NCI-H2171 (cell line): Measurements from ENCODE around the gene IL25.
"Not testable (repeated sequence)": the region's sequence is repeated elsewhere in the genome, so short reads cannot be mapped to it uniquely, and the experiment has no call there.

Experiments used
- DNase-seq: peaks from one replicate; lab custom pipeline; 2025; lab: John Stamatoyannopoulos, UW

IL25 gene

DNA sequence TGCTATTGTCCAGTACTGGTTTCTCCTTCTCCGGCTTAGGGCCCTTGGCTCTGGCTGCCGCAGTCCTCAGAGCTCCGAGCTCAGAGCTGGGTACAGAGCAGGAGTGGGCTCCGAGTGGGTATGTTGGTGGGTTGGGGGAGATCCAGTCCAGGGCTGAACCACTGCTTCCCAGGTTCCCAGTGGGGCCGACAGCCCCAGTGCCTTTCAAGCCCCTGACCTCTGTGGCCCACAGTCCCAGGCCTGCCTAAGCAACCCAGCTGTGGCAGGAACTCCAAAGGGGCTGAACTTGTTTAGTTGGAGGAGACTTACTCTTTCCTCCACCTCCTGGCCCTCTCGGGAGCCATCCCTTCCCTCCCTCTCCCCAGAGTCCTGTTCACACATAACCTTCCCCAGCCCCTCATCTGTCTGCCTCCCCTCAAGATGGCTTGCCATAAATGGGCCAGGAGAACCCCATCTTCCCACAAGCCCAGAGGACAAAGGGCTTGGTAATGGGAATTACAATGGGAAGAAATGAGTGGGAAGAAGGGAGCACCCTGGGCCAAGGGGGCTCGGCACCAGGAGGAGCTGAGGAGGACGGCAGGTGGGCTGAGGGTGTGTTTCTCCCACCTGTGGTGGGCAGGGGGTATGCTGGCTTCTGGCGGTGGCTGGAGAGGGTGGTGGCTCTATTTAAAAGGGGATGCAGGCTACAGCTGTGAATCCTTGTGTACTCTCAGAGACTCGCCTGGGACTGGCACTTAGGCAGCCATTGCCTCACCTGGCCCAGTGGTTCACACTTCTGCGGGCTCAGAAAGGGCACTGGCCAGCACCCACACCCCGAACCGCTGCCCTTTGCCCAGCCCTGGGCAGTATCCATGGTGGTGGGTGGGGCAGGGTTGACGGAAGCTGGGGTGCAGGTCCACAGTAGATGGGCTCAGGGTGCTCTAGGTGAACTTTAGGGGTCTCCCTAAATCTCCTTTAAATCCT lies 39.2 kb downstream of the IL25 start:
- no peak for DNase-seq

DNA sequence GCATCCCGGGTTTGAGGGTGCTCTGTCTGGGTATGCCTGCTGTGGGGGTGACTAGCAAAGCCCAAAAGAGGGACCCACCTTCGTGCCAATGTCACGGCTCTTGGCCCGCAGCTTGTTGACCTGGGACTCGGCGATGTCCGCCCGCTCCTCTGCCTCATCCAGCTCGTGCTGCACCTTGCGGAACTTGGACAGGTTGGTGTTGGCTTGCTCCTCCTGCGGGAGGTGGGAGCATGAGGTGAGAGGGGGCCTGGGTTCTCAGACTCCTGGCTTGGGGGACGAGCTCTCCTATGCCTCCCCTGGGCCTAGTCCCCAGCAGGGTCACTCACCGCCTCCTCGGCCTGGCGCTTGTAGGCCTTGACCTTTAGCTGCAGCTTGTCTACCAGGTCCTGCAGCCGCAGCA lies 41.1 kb downstream of the IL25 start:
- no peak for DNase-seq

DNA sequence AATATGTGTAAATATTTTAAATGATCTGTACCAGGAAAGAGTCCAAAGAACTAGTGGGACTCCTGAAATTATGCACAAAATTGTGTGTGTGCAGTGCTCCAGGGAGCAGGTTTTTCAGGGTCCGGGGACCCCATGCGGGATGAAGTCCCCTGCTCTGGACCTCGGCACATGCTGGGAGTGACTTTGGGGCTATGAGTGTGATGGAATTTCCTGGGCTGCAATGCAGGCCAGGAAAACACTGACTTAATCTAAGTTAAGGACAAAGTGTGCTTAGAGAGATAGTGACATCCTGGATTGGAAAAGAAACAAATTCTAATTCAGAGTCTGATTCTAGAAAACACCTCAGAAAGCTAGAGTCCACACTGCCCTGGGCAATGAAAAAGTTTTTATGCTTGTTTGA lies 41.6 kb downstream of the IL25 start:
- DNase-seq: no peak

DNA sequence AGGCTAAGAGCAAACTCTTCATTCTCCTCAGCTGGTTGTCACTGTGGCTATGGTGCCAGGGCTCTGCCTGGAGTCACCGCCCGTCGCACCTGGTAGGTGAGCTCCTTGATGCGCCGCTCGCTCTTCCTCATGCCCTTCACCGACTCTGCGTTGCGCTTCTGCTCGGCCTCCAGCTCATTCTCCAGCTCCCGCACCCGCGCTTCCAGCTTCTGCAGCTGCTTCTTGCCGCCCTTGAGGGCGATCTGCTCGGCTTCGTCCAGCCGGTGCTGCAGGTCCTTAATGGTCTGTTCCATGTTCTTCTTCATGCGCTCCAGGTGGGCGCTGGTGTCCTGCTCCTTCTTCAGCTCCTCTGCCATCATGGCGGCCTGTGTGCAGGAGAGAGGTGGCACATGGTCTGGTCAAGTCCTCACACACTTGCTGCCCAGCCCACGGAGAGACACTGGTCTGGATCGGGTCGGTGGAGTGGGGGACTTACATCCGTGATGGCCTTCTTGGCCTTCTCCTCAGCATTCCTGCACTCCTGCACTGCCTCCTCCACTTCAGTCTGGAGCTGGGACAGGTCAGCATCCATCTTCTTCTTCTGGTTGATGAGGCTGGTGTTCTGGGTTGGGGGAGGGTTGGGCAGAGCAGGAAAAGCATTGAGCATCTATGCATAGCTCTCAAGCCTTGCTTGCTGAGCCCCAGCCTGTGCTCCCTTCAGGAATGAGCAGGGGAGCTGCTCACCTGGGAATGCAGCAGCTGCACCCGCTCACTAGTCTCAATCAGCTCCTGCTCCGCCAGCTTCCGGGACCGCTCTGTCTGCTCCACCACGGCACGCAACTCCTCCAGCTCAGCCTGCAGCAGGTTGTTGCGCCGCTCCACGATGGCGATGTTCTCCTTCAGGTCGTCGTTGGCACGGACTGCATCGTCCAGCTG lies 42.6 kb downstream of the IL25 start:
- no peak for DNase-seq

DNA sequence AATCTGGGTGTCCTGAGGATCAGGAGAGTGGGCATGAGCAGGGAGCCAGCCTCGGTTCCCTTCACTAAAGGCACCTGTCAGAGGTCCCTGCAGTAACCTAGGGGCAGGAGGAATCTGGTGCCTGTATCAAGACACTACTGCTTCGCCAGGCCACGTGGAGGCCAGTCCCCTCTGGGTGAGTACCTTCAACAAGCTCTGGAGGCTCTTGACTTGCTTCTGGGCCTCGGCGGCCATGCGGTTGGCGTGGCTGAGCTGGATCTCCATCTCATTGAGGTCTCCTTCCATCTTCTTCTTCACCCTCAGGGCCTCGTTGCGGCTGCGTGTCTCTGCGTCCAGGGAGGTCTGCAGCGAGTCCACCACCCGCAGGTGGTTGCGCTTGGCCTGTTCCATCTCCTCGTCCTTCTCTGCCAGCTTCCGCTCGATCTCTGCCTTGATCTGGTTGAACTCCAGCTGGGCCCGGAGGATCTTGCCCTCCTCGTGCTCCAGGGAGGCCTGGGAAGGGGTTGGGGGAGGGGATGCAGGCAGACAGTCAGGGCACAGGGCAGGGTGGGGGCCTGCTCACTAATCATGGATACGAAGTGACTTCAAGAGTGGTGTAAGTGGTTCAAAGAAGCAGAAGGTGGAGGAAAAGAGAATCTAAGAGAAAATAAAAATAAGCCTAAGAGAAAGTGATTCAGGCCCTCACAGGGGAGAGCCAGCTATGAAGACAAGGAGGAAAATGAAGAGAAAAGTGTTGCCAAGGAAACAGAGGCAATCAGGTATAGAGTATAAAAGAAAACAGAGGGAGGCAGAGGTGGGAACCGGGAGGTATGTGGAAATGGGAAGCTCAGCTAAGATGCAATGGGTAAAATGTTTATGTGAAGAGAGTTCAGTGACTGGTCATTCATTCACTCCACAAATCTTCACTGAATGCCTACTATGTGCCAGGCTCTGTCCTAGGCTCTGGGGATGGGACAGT lies 43.5 kb downstream of the IL25 start:
- DNase-seq: no peak

DNA sequence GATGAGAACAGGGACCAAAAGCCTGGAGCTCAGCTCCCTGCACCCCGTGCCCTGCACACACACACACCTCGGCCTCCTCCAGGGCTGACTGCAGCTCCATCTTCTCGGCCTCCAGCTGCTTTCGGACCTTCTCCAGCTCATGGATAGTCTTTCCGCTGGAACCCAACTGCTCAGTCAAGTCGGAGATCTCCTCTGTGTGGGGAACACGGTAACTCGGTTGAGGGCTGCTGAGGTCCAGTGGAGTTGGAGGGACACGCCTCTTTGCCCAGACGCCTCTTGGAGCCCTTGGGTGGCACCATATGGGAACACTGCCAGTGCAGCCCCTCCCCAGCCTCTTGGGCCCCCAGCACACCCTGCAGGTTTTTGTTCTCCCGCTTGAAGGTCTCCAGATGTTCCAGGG lies 44.2 kb downstream of the IL25 start:
- DNase-seq: no peak

DNA sequence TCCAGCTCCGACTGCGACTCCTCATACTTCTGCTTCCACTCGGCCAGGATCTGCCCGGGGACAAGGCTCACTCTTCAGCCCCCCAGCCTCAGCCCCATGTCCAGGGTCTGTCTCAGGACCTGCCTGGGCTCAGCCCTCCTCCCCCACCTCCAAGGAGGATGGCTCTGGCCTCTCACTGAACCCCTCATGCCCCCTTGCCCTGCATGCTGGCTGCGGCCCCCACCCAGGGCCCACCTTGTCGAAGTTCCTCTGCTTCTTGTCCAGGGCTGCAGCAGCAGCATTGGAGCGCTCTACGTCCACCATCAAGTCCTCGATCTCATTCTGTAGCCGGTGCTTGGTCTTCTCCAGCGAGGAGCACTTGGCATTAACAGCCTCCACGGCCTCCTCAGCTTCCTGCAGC lies 44.7 kb downstream of the IL25 start:
- not testable (repeated sequence) for DNase-seq

DNA sequence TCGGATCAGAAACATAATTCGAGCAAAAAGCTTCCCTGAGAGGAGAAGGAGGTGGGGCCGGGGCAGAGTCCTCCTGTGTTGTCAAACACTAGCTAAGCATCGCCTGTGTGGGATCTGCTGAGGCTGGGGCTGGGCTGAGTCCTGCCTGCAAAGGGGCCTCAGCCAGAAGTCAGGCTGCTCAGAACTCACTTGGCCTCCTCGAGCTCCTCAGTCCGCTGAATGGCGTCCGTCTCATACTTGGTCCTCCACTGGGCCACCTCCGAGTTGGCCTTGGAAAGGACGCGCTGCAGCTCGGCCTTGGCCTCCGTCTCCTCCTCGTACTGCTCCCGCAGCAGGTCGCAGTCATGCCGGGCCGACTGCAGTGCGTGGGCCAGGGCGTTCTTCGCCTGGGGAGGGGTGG lies 45.4 kb downstream of the IL25 start:
- no peak for DNase-seq

DNA sequence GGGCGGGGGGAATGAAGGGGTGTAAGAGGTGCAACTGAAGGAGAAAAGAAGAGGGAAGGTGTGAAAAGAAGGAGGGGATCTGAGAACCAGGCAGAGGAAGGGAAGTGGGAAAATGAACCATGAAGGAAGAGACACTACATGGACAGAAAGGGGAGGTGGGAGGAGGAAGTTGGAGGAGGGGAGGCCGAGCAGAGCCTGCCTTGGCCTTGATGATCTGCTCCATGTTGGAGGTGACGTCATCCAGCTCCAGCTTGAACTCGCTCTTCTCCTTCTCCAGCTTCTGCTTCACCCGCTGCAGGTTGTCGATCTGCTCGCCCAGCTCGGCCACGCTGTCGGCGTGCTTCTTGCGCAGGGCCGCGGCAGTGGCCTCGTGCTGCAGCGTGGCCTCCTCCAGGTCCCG lies 47.0 kb downstream of the IL25 start:
- DNase-seq: not testable (repeated sequence)

DNA sequence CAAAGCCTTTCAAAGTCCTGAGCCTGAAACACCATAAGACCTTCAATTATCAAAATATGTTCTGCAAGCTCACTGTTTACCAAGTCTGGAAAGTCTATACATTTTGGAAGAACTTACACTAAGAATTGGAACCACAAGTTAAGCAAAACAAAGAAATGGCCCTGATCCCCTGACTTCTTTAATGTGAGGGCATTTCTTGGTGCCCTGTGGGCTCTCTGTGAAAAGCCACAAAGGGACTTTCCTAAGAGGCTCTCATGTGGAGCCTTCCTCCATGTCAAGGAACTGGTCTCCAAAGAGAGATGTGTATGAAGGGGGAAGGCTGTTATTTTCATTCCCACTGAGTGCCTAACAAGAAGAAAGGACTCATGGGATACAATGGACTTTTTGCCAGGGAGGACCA lies 49.0 kb downstream of the IL25 start:
- DNase-seq: no peak

DNA sequence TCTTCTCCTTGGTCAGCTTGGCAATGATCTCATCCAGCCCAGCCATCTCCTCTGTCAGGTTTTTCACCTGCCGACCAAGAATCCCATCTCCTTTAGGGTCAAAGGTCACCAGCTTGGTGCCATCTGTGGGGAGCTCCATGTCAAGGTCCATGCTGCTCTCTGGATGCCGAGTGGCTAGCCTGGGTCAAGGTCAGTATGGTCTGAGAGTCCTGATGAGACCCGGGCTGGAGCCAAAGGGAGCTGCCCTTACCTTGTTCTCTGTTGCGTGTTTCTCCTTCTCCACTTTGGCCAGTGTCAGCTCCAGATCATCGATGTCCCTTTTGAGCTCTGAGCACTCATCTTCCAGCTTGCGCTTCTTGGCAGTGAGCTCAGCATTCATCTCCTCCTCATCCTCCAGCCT lies 51.0 kb downstream of the IL25 start:
- DNase-seq: no peak

DNA sequence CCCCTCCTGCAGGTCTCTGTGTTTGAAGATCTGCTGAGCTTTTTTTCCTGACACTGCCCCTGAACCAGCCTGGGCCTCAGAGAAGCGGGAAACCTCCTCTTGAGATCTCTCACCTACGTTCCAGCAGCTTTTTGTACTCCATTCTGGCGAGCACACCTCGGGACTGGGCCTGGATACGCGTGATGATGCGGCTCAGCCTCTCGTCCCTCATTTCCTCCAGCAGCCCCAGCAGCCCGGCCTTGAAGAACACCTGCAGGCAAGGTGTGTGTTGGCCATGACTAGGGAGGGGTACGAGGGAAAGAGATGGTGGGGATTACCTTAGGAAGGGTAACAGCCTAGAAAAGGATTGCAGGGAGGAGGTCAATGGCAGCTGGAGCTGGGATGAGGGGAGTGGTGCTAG lies 52.6 kb downstream of the IL25 start:
- DNase-seq: no peak

DNA sequence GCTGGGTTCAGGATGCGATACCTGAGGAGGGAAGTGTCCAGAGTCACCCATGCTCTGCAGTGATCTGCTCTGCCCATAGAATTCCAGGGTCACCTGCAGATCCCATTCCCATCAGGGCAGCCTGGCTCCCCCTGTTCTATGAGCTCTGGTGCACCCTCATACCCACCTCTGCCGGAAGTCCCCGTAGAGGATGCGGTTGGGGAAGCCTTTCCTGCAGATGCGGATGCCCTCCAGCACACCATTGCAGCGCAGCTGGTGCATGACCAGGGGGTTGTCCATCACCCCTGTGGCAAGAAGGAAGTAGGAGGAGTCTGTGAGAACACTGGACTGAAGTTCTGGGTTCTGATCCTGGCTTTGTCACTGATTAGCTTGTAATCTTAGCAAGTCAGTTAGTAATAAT lies 53.2 kb downstream of the IL25 start:
- not testable (repeated sequence) for DNase-seq
